ENCODE data around the gene TEX19.

TEX19 gene

GRCh38 chr17:82328141-82328993 is 30.7 kb upstream of the TEX19 start:
- Mint-ChIP-seq H3K4me1 (ENCODE audit: low read depth) (peaks cover 14% of the 10 kb centered on the region), H3K36me3 (ENCODE audit: low read depth) (no peaks in the 10 kb centered on the region), H3K27ac (no peak overlapping the region), H3K27me3 (ENCODE audit: low read depth) (peaks cover 8% of the 10 kb centered on the region), H3K4me3 (no peak overlapping the region), H3K9me3 (no peaks in the 10 kb centered on the region)

GRCh38 chr17:82328994-82329507 is 30.0 kb upstream of the TEX19 start:
- Mint-ChIP-seq H3K27ac (no peak overlapping the region), H3K27me3 (ENCODE audit: low read depth) (peaks cover 8% of the 10 kb centered on the region), H3K4me3 (no peak overlapping the region), H3K4me1 (ENCODE audit: low read depth) (peaks cover 12% of the 10 kb centered on the region), H3K9me3 (no peaks in the 10 kb centered on the region), H3K36me3 (ENCODE audit: low read depth) (no peaks in the 10 kb centered on the region)

DNA sequence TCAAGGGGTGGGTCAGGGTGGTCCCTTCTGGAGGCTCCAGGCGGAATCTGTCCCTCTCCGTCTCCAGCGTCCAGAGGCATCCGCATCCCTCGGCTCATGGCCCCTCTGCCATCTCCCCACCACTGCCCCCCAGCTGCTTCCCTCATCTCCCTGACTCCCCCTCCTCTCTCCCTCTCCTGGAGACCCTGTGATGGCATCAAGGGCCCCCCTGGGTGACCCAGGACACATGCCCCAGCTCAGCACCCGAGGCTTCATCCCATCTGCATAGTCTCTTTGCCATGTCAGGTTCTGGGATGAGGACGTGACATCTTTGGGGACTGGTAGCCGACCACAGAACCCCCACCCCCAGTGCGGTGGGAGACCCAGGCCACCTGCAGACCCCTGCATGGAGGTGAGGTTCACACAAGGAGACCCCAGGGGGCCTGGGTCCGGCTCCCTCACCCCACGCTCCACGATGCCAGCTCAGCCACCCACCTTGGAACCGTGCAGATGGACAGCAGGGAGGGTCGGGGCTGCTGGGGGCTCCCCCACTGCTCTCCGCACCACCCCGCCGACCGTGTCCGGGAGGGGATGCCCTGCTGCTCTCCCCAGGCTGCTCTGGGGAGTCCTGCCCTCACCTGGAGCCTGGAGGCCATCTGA is 29.2 kb upstream of the TEX19 start:
- Mint-ChIP-seq H3K9me3 (no peaks in the 10 kb centered on the region), H3K4me1 (ENCODE audit: low read depth) (peaks cover 8% of the 10 kb centered on the region), H3K4me3 (no peak overlapping the region), H3K27ac (no peak overlapping the region), H3K36me3 (ENCODE audit: low read depth) (no peaks in the 10 kb centered on the region), H3K27me3 (ENCODE audit: low read depth) (peaks cover 8% of the 10 kb centered on the region)

GRCh38 chr17:82330322-82331239 is 28.5 kb upstream of the TEX19 start:
- no peak overlapping the region for H3K4me3 Mint-ChIP-seq

GRCh38 chr17:82331345-82331939 is 27.6 kb upstream of the TEX19 start:
- peaks cover 2% of the 10 kb centered on the region for H3K36me3 Mint-ChIP-seq (ENCODE audit: low read depth)
- peak overlapping the region; percentile 32 for H3K4me3 Mint-ChIP-seq
- no peak overlapping the region for H3K27ac Mint-ChIP-seq
- no peaks in the 10 kb centered on the region for H3K9me3 Mint-ChIP-seq
- H3K27me3 Mint-ChIP-seq (ENCODE audit: low read depth) = peaks cover 11% of the 10 kb centered on the region
- H3K4me1 Mint-ChIP-seq (ENCODE audit: low read depth) = peaks cover 16% of the 10 kb centered on the region

More at GRCh38 chr17:82330322-82331239, 28.5 kb upstream of the TEX19 start:
- H3K36me3 Mint-ChIP-seq (ENCODE audit: low read depth) = peaks cover 2% of the 10 kb centered on the region
- no peak overlapping the region for H3K27ac Mint-ChIP-seq
- H3K27me3 Mint-ChIP-seq (ENCODE audit: low read depth) = peaks cover 11% of the 10 kb centered on the region
- peaks cover 12% of the 10 kb centered on the region for H3K4me1 Mint-ChIP-seq (ENCODE audit: low read depth)
- no peaks in the 10 kb centered on the region for H3K9me3 Mint-ChIP-seq

GRCh38 chr17:82332669-82333278 is 26.3 kb upstream of the TEX19 start:
- H3K36me3 Mint-ChIP-seq (ENCODE audit: low read depth) = peaks cover 2% of the 10 kb centered on the region
- H3K27ac Mint-ChIP-seq = peak overlapping the region; percentile 74
- H3K4me3 Mint-ChIP-seq = peak overlapping the region; percentile 84
- peaks cover 16% of the 10 kb centered on the region for H3K4me1 Mint-ChIP-seq (ENCODE audit: low read depth)
- peaks cover 11% of the 10 kb centered on the region for H3K27me3 Mint-ChIP-seq (ENCODE audit: low read depth)
- H3K9me3 Mint-ChIP-seq = no peaks in the 10 kb centered on the region

DNA sequence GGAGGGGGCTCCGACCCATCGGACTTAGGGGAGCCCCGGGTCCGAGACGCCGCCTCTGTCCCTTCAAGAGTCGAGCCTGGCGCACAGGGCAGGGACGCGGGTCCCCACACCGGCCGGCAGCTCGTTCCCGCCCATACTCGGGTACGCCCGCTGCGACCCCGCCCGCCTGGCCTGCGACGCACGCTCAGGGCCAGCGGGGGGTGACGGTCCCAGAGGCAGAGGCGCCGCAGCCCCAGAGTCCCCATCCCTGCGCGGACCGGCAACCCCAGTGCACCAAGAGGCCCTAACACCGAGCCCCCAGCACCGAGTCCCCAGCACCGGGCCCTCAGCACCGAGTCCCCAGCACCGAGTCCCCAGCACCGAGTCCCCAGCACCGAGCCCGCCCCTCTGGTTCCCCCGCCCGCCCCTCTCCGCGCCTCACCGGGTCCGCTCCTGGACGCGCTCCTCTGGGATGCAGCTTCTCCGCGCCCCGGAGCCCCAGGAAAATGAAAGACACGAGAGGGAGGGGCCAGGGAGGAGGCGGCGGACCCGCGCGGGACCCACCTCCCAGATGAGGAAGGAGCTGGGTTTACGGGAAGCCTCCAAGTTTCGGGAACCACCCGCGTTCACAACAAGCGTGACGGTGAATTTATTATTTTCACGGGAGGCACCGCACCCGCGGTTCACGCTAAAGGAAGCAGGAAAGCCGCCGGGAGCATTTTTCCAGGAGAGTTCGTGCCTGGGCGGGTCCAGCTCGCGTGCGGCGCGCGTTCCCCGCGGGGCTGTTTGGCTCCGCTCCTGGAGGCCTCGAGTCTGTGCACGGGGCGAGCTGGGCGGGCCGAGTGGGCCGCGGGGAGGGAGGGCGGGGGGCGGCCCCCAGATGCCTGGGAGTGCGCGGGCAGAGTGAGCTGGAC is 25.5 kb upstream of the TEX19 start, which contains the start of gene SECTM1:
Gene SECTM1, minus strand, starts transcription at position 488 of the 893 bp plus-strand sequence. CDS start 6,526 bp downstream, outside the sequence.
- H3K27me3 Mint-ChIP-seq (ENCODE audit: low read depth) = peaks cover 12% of the 10 kb centered on the region
- no peaks in the 10 kb centered on the region for H3K9me3 Mint-ChIP-seq
- H3K4me1 Mint-ChIP-seq (ENCODE audit: low read depth) = peaks cover 16% of the 10 kb centered on the region
- H3K36me3 Mint-ChIP-seq (ENCODE audit: low read depth) = peaks cover 2% of the 10 kb centered on the region
- H3K4me3 Mint-ChIP-seq = peak within 1 kb of the TSS; percentile 99
- H3K27ac Mint-ChIP-seq = peak within 1 kb of the TSS; percentile 100

GRCh38 chr17:82334204-82334621 is 24.8 kb upstream of the TEX19 start:
- H3K4me3 Mint-ChIP-seq = peak overlapping the region; percentile 99
- peak overlapping the region; percentile 100 for H3K27ac Mint-ChIP-seq
- peaks cover 16% of the 10 kb centered on the region for H3K4me1 Mint-ChIP-seq (ENCODE audit: low read depth)
- H3K9me3 Mint-ChIP-seq = no peaks in the 10 kb centered on the region
- H3K36me3 Mint-ChIP-seq (ENCODE audit: low read depth) = peaks cover 2% of the 10 kb centered on the region
- H3K27me3 Mint-ChIP-seq (ENCODE audit: low read depth) = peaks cover 17% of the 10 kb centered on the region

GRCh38 chr17:82334622-82335394 is 24.2 kb upstream of the TEX19 start:
- Mint-ChIP-seq H3K27me3 (ENCODE audit: low read depth) (peaks cover 17% of the 10 kb centered on the region), H3K4me1 (ENCODE audit: low read depth) (peaks cover 16% of the 10 kb centered on the region), H3K4me3 (peak overlapping the region; percentile 99), H3K27ac (peak overlapping the region; percentile 100), H3K9me3 (no peaks in the 10 kb centered on the region), H3K36me3 (ENCODE audit: low read depth) (peaks cover 2% of the 10 kb centered on the region)

DNA sequence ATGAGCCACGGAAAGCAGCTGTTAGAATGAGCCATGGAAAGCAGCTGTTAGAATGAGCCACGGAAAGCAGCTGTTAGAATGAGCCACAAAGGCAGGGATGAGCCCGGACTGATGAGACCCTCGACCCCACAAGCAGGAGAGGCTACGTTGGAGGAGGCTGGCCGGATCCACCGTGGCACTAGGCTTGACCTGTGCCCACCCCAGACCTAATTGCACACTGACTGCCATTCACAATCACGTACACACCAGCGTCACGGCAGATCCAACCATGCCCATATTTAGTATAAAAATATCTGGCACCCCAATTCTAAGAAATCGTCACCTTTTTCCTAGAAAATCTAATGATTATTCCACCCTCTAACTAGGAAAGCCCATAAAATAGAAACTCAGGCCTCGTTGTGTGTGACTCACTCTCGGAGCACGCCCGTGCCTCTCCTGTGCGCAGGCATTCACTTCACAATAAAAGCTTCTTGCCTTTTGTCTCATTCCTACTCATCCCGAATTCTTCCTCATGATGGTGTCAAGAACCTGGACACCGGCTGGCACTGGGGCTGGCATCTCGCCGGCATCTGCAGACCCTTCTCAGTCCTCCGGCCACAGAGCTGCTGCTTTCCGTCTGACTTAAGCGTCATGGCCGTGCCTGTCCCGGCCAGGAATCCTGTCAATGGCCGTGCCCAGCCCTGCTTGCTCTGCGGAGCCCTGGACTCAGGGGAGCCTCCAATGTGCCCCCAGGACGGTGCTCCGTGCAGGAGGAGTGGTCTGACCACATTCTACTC is 20.0 kb upstream of the TEX19 start:
- Mint-ChIP-seq H3K36me3 (ENCODE audit: low read depth) (peaks cover 3% of the 10 kb centered on the region), H3K27me3 (ENCODE audit: low read depth) (peaks cover 9% of the 10 kb centered on the region), H3K4me1 (ENCODE audit: low read depth) (peaks cover 13% of the 10 kb centered on the region), H3K9me3 (no peaks in the 10 kb centered on the region), H3K4me3 (no peak overlapping the region), H3K27ac (no peak overlapping the region)

DNA sequence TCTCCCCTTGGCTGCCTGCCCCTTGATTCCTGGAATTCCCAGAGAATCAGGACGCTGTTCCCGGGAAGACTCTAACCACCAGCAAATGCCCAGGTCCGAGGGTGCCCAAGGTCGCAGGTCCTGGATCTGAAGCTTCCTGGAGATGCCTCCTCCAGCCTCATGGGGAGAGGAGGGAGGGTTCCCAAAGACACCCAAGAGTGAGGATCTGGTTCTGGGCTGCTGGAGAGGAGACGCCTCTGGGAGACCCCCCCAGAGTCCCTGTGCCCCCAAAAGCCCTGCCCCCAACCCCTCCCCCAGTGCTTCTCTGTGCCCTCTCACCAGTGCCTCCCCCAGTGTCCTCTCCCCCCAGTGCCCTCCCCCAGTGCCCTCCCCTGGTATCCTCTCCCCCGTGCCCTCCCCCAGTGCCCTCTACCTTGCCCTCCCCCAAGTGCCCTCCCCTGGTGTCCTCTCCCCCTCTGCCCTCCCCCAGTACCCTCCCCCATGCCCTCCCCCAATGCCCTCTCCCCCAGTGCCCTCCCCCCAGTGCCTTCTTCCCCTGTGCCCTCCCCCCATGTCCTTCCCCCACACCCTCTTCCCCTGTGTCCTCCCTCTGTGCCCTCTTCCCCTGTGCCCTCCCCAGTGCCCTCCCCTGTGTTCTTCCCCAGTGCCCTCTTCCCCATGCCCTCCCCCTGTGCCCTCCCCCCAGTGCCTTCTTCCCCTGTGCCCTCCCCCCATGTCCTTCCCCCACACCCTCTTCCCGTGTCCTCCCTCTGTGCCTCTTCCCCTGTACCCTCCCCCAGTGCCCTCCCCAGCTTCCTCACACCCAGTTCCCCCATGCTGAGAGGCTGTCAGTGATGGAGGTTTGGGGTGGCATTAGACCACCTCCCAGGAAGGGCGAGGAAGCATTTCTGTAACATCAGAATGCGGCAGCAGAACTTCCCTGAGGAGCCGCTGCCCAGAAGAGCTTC is 19.1 kb upstream of the TEX19 start:
- H3K36me3 Mint-ChIP-seq (ENCODE audit: low read depth) = peaks cover 3% of the 10 kb centered on the region

More for the DNA sequence above, 19.1 kb upstream of the TEX19 start:
- Mint-ChIP-seq H3K4me3 (no peak overlapping the region), H3K27me3 (ENCODE audit: low read depth) (peaks cover 8% of the 10 kb centered on the region), H3K4me1 (ENCODE audit: low read depth) (peaks cover 12% of the 10 kb centered on the region), H3K27ac (no peak overlapping the region), H3K9me3 (no peaks in the 10 kb centered on the region)
